HG02798 (cell line): ENCODE measurements around the gene HACE1.
"Not testable (repeated sequence)": the region's sequence is repeated elsewhere in the genome, so short reads cannot be mapped to it uniquely, and the experiment has no call there.

Experiments used
- ATAC-seq: cut with Tn5 transposase; IDR thresholded peaks from one replicate; pipeline ENCODE4 v1.9.1; 2021; ENCODE audit warnings: mild to moderate bottlenecking; ENCODE audit not compliant: unreplicated experiment, poor library complexity

Gene HACE1

DNA sequence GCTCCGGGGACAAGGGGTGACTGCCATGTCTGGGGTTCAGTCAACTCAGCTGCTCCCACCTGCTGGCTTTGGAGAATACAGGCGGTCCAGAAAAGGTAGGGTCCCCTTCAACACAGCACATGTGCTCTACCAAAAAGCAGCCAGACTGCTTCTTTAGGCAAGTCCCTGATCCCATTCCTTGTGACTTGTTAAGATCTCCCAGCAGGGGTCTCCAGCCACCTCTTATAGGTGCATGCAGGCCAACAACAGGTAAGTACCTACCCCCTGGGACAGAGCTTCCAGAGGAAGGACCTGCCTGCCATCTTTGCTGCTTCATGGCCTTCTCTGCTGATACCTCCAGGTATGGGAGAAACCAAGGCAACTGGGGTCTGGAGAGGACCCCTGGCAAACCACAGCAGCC is 106.5 kb downstream of the HACE1 start:
- no peak for ATAC-seq

DNA sequence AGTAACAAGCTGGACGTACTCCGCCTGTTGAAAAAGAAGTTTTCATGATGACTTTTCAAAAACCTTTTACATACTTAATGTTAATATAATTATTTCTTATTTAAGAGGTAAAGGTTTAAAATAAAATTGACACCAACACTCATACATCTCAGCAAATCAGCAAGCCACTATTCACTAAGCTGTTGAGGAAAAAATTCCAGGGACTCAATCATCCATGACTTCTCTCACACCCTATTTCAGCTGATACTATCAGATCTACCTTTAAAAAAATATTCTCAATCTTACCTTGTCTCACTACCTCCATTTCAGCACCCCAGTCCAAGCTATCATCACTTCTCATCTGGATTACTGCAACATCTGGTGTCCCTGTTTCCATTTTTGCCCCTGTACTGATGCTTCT is 109.3 kb downstream of the HACE1 start:
- no peak for ATAC-seq

DNA sequence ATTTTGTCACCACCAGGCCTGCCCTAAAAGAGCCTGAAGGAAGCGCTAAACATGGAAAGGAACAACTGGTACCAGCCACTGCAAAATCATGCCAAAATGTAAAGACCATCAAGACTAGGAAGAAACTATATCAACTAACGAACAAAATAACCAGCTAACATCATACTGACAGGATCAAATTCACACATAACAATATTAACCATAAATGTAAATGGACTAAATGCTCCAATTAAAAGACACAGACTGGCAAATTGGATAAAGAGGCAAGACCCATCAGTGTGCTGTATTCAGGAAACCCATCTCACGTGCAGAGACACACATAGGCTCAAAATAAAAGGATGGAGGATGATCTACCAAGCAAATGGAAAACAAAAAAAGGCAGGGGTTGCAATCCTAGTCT is 120.6 kb downstream of the HACE1 start:
- ATAC-seq = not testable (repeated sequence)

DNA sequence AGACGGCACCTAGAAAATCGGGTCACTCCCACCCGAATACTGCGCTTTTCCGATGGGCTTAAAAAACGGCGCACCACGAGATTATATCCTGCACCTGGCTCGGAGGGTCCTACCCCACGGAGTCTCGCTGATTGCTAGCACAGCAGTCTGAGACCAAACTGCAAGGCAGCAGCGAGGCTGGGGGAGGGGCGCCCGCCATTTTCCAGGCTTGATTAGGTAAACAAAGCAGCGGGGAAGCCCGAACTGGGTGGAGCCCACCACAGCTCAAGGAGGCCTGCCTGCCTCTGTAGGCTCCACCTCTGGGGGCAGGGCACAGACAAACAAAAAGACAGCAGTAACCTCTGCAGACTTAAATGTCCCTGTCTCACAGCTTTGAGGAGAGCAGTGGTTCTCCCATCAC is 122.2 kb downstream of the HACE1 start:
- not testable (repeated sequence) for ATAC-seq

DNA sequence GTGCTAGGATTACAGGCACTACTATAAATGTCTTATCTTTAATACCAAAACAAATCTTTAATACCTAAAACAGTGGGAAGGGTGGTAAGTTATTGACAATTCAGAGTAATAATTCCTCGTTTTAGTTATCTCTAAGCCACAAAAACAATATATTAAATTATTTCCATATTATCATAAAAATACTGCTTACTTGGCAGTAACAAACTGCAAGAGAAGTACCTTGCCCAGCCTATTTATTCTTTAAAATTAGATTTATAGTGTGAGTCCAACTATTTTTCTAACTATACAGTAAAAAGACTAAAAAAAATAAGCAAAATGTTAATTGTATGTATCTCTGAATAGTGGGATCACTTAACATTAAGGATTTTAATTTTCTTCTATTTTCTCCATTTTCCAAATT is 123.2 kb downstream of the HACE1 start:
- ATAC-seq = no peak

DNA sequence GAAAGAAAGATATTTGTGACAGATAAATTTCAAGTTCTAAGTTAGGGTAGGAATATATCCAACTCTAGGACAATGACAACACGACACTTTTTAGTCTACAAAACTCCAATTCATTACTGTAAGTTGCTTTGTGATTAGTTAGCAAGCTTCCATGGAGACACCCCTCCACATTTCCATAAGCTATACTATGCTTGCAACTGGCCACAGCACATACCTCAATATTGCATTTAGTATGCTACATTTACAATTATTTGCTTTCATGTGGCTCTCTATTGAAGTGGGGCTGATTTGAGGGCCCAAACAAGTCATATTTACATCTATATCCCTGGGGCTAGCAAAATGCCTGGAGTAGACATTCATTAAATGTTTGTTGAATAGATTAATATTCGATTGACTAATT is 129.3 kb downstream of the HACE1 start:
- no peak for ATAC-seq

DNA sequence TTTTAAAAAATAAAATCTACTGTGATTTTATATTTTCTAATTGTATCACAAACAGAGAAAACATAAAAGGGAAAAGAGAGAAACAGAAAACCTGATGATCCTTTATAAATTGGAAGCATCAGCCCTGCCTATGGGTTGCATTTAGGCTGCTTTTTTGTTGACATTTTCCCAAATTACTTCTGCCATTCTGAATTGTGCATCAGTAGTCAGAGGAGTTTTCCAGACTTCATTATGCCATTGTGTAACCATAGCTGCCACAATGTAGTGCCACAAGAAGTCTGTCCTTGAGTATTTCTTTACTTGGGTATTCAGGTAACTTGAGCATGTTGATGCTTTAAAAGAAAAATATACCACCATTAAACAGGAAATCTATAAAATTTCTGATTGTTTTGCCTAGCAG is 130.3 kb downstream of the HACE1 start:
- ATAC-seq = no peak

DNA sequence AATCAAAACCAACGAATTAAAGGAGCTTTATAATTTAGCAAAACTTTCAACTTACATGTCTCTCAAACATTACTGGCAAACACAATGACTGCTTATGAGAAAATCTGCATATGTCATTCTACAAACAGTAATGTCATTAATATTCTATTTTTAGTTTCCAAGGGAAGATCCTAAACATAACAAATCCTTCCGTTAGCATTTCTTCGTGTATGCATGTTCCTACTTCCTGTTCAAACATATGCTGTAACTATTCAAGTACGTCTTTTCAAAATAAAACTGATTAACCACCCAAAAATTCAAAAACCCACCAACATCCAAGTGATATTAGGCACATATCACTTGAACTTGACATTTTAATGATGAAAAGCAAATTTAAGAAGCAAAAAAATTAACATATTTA is 131.3 kb downstream of the HACE1 start:
- no peak for ATAC-seq

DNA sequence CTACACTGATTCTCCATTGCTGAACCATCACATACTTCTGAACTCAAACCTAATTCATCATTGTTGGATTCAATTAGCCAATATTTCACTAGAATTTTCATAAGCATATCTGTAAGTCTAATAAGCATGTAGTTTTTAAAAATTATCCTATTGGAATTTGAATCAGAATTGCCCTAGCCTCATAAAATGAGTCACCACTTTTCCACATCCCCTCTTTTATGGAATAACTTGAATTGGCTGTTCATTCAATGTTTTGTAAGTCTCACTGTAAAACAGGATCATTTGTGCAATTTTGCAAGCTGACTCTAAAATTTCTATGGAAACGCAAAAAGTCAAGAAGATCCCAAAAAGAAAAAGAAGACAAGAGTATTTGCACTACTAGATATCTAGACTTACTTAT is 141.0 kb downstream of the HACE1 start:
- ATAC-seq = no peak

DNA sequence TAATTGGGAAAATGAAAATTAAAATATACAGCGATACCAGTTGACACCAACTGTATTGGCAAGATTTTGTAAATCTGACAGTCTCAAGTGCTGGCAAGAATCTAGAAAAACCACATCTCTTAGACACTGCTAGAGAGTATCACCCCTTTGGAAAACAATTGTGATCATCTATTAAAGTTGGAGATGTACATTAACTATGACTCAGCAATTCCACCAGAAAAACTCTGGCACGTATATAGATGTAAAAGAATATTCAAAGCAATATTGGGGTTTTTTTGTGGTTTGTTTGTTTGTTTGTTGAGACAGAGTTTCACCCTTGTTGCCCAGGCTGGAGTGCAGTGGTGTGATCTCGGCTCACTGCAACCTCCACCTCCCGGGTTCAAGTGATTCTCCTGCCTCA is 142.9 kb downstream of the HACE1 start:
- ATAC-seq = no peak

DNA sequence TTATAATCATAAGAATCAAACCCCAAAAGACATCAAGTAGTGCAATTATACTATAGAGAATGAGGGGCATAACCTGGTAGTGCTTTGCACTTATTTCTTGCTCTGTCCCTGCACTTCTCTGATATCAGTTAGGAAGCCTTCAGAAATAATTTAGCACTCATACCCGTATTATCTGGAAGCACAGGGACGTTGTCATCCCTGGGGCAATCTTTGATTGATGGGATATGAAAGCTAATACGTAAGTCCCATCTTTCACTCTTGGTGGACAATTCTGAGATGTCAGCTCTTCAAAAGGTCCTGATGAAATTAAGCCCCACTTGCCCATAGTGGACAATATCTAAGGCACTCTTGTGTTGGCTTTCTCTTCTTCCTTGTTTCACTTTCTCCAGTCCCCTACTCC is 144.9 kb downstream of the HACE1 start:
- no peak for ATAC-seq

DNA sequence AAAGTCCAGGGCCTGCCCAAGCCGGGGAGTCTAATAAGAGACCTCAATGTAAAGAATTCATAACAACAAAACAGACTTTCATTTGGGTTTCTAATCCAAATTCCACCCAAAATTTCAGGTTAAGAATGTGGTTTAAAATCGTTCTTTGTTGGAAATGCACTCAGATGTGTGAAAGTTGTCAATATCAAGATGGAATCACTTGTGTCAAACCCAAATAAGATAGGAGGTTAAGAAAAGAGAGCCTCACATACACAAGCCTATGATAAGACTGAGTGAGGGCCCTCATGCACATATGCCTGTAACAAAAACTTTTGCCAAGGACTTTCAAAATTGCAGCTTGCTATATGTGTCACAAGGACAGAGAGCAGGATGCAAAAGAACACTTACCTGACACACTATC is 145.7 kb downstream of the HACE1 start:
- no peak for ATAC-seq

DNA sequence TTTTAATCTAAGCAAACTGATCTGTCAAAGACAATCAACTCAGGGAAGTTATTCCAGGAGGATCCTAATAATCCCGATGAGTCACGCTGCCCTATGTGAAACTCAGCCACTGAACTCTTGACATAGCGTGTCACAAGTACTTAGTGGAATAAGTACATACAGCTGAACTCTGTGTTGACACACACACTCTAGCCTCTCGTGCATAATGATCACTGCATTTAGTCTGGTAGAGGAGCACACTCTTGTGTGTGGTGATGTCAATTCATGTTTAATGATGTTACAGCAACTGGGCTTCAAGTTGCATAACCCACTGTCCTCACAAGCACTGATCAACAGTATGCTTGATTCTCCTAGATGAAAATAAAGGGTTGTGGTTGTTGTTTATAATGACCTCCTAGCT is 148.3 kb downstream of the HACE1 start:
- no peak for ATAC-seq

DNA sequence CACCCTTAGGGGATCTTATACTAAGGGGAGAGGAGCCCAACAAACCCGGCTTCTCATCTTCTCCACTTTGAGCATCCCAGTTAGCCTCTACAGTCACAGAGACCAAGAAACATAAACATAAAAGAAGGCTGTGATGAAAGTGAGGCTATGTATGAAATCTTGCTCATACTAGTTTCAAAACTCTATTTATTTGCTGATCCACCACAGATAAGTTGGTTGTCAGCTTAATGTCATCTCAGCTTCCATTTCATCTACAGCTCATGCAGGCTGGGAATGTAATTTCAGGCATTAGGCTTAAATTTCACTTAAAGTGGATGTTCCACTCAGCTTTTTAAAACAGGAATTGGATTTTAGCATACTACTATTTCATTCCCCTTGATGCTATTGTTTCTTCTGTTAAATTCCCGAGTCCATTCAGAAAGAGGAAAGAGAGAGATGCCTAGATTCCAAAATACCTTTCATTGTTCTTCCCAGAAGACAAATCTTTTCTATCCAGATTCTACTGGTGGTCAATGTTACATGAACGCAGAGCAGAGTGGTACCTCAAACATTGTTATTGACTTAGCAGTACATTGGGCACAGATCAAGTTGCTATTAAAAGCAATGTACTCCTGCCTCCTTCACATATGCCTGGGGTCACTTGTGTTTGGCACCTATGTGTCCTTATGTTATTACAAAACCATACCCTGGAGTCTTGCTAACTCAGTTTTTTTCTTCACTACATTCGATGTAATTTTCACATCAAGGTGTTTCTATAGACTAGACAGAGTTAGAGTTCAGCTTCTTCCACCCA is 149.0 kb downstream of the HACE1 start:
- no peak for ATAC-seq

DNA sequence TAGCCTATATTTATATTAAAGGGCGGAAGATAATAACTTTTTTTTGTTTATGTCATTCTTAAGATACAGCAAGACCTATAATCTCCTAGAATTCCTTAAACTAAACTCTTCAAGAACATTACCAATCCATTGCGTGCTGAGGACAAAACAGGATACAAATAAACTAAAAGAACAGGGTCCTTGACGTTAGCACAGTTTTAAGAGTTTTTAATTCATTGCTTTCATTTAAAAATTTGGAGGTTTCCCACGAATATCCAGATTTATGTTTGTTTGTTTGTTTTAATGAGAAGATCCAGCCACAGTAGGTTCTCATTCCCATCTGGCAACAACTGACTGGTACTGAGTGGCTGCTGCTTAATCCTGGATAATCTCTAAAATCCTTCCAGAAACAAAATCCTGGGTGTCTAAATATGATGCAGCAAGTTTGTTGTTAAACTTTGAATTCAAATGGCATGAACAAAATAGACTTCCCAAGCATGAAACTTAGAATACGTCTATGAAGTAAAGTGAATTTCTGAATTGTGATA is 153.7 kb downstream of the HACE1 start:
- ATAC-seq = no peak

DNA sequence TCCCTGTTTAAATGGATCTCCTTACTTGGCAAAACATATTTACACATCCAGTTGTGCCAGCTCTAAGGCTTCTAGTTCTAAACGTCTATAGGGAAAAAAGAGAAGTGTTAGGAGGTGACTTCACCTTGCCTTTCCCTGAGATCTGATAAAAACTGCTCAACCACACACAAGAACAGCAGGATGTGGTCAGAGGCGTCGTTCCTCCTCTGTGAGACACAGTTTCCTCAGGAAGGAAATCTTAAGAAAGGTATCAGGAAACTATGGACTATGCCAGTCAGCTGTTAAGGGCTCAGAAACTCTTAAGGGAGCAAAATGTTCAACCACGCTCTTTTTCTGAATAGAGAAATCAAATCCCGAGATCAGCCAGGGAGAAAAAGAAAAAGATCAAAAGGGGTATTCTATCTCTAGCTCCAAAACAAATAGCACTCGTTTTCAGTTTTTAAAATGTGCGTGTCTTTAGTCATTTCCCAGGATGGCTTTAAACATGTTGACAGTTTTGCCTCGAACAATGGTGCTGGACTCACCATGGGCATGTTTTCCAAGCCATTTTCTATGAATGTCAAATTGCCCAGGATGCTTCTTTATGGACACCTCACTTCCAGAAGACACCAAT is 154.5 kb downstream of the HACE1 start:
- ATAC-seq = no peak

DNA sequence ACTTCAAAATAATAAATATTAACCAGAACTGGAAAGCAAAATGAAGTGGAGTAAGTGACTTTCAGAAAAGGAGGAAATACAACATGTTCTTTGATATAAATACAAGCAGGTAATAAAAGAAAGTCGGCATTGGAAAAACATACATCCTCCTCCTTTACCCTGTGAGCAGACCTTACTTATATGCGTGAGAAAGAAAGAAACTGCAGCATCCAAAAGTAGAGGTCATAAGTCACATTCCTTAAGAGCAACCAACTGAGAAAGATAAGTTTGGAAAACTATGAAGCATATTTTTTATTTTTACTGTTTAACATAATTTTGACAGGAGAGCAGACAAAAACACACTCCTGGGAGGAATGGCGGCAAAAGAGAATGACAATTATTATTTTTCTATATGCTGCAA is 155.5 kb downstream of the HACE1 start:
- ATAC-seq = no peak

DNA sequence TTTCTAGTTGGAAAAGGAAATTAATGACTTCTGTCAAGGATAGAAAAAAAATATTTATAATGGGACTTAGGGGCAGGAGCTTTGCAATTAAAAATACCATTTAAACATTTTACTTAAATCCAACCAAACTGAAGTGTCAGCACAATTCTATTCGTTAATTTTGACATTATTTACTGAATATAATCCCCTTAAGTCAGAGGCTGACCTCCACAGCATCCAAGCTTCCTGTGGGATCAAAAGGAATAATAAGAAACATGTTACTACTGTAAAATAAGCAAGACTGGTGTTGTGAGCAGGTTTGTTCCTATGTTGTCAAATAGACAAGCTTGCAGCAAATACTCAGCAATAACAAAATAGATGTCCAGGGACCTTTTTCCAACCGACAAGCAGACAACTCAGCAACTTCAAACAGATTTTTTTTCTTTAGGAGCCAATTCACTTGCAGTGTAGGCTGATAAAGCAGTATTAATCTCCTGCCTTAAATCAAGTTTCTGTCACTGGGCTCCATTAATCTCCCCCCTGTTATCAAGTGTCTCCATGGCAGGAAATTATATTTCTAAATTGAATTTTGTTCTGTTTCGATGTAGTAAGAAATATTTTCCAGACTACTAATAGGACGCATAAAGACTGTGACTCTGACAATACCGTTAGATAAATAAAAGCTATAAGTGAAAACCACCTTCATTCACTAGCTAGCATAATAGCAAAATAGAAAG is 157.4 kb downstream of the HACE1 start:
- no peak for ATAC-seq

DNA sequence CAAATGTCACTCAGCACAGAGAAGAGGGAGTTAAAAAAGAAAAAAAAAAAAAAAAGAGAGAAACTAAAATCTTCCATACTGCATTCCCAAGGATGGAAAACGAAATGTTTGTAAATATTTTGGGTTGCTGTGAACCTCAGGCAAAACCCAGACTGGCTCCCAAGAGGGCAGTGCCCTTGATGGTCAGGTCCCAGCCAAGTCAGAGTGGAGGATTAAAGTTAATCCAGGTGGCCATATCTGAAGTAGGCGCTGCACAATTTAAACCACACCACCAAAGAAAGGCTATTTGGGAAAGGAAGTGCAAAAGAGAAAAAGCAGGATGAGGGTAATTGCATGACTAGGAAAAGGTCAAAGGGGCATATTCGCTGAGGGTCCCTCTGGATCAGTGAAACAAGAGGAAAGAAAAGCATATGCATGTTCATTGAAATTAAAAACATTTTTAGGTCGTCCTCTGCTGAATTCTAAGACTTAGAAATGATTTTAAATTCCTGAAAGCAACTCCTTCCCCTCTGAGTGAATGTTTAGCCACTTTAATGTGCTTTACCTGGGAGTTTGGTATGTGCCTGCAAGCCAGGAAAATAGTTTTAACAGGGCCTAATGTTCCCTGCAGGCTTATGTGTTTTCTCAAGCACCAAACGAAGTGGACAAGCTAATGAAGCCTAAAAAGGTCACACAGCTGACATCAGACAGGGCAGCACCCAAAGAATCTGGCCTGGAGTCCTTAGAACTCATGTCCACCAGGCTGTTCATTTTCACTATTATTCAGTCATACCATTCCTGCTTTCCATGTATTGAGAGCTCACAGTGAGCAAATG is 159.1 kb downstream of the HACE1 start:
- no peak for ATAC-seq

DNA sequence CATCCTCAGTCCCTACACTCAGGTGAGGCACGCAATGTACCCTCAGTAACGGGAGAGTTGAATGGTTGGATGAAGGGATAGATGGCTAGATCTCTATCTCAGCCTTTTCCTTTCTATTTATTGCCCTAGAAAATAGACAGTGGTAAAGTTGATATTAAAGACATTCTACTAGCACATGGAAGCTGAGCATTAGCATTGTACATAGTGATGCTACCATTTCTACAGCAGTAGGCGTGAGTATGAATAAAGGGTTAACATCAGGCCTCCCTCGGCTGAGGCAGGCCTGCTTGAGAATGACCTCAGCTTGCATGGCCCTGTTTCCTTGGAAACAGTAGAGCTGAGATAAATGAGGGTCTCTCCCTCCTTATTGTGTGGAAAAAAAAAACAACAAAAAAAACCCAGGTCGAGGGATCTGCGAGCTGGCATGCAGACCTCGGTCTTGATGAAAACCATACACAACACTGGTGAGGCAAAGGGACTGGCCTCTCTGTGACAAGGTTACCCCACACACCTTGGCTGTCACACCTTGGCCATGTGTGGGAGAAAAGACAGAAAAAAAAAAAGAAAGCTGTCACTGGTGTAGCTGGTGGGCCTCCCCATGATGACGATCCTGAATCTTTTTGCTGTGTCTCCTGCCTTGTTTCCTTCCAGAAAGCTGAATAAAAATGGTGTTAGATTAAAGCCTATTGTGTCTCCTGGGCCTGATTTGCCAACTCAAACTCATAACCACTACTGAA is 160.0 kb downstream of the HACE1 start:
- no peak for ATAC-seq
